ENCODE data around the gene CBX7. TPM values are rescaled to one million over a fixed set of nuclear protein-coding genes. Genes with fewer than 3 reads are reported as not detected.

CBX7 gene
- total and polyA plus RNA-seq, 2 of the 8 experiments (the other 6 are each of a cell fraction or from before 2014, with no cell fraction given): 6.9 to 8.7 TPM

DNA sequence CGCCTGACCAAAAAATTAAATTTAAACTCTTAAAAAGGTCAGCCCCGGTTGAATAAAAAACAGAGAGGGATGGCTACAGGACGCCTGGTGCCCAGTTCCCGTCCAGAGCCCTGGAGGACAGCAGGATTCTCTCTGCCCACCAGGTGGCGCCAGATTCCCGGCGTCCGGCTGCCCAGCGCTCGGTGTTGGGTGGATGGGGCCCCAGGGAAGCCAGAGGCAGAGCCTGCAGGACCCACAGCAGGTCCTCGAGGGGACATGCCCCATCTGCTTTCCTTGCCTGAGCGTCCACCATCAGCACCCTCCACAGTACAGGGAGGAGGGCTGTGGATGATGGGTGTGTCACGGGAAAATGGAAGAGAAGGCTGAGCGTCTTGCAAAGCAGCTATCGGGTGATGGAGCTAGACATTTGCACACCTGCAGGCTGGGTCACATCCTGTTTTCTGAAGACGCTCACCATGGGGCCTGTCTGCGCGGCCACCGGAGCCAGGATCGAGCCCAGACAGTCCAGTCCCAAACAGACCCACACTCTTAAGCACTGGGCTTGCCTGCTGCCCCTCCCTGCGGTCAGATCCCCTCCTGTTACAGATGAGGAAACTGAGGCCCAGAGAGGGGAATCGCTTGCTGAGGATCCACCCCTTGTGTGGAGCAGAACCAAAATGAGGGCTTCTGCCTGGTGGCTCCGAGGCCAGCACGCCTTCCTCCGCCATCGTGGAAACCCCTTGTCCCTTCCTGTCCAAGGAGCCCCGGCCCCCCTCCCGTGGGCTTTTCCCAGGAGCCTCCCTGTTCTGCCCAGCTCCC lies 18.5 kb upstream of the CBX7 start (continued):
- no peak for TF ChIP-seq CHD7 (IDR thresholded peaks at IDR 0.05; ENCODE audit: insufficient replicate concordance, low read length)
- TF ChIP-seq BCL11A (IDR thresholded peaks at IDR 0.05; ENCODE audit: low read depth in 2 of 2, low read length in 2 of 2): no peak
- TF ChIP-seq CTCF (IDR thresholded peaks at IDR 0.05; ENCODE audit: control extremely low read depth in 1 of 3, insufficient read depth in 1 of 3, low read depth in 1 of 3, low read length in 3 of 3): peak; percentile 88 to 95 (median 89)
- no peak for TF ChIP-seq ASH2L (IDR thresholded peaks at IDR 0.05; ENCODE audit: low read length)
- TF ChIP-seq RXRA (IDR thresholded peaks at IDR 0.05; ENCODE audit: insufficient read depth, low read depth, low read length): no peak
